Central memory CD8-positive, alpha-beta T cell (primary cell): ENCODE measurements around the gene LAGE3.

Experiments used
- ATAC-seq: fragments of 150-1000 bp; cut with Tn5 transposase; replicated peaks from 2 replicates; pipeline ENCODE4 v1.10.0; 2022; ENCODE audit warnings: mild to moderate bottlenecking, moderate FRiP score, moderate number of reproducible peaks; ENCODE audit not compliant: poor library complexity, severe bottlenecking; ENCODE audit errors: extremely low read depth
- DNase-seq, 2 donors: peaks; one replicate each; pipeline ENCODE4 v3.0.0; 2021; ENCODE audit warnings: low spot score in 2 of 2
- H3K27ac Mint-ChIP-seq: one replicate; pipeline ENCODE4 v1.8.0; 2022; ENCODE audit warnings: low read depth, mild to moderate bottlenecking, moderate library complexity, mixed read lengths
- H3K27me3 Mint-ChIP-seq: one replicate; pipeline ENCODE4 v1.8.0; 2022; ENCODE audit warnings: mixed read lengths
- H3K36me3 Mint-ChIP-seq: one replicate; pipeline ENCODE4 v1.8.0; 2022; ENCODE audit warnings: mild to moderate bottlenecking, moderate library complexity, mixed read lengths; ENCODE audit not compliant: insufficient read depth
- H3K4me1 Mint-ChIP-seq: one replicate; pipeline ENCODE4 v1.8.0; 2022; ENCODE audit warnings: mixed read lengths
- H3K4me3 Mint-ChIP-seq: one replicate; pipeline ENCODE4 v1.8.0; 2022; ENCODE audit warnings: mild to moderate bottlenecking, moderate library complexity, mixed read lengths
- H3K9me3 Mint-ChIP-seq: one replicate; pipeline ENCODE4 v1.8.0; 2022; ENCODE audit warnings: mixed read lengths

Gene LAGE3

DNA sequence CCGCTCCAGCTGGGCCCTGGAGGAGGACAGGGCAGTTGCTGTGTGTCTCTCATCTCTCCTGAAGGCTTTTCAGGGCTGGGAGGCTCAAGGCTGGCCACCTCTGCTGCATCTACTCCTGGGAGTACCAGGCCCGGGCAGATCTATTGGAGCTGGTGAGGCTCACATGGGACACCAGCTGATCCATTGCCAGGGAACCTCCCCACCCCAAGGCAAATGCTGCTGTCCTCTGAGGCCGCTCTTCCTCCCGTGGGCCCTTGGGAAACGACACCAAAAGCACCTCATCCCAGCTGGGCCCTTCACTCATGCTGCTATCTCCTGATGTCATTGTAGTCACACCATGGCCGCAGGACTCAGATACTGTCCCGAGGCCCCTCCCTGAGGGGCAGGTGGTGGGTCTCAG is 3.7 kb upstream of the LAGE3 start:
- Mint-ChIP-seq H3K9me3 (no peaks in the 10 kb centered on the region), H3K4me1 (peaks cover 8% of the 10 kb centered on the region), H3K36me3 (peaks cover 18% of the 10 kb centered on the region), H3K27me3 (no peaks in the 10 kb centered on the region), H3K27ac (no peak overlapping the region), H3K4me3 (no peak overlapping the region)
- DNase-seq (no peak), ATAC-seq (no peak)

DNA sequence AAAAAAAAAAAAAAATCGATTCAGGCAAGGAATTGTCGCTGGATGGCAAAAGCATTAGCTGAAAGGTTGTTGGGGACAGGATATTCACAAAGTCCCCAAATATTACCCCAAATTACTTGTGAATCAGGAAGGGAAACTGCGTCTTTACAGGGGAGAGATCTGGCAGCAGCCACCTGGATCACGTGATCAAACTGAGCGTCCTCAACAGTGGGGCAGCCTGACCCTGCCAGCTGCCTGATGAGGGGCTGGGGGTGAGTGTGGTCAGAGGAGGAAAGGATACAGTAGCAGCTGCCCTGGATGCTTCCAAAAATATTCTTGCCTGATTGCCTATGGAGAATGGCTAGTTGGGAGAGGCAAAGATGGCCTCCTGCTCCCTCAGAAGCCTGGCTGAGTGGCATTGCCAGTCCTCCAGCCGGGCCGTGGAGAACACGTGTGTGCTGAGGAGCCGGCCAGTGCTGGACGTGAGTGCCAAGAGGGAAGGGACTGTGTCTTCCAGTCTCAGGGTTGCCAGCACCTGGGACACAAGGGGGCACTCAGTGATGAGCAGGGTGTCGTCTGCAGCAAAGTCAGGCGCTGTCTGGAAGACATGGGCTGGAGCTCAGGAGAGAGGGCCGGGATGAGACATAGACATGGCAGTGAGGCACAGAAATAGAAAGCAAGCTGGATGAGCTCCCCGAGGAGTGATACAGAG is 3.0 kb upstream of the LAGE3 start:
- Mint-ChIP-seq H3K4me3 (no peak overlapping the region), H3K9me3 (no peaks in the 10 kb centered on the region), H3K27me3 (no peaks in the 10 kb centered on the region), H3K4me1 (peaks cover 5% of the 10 kb centered on the region), H3K36me3 (peaks cover 17% of the 10 kb centered on the region), H3K27ac (no peak overlapping the region)
- no peak for ATAC-seq
- DNase-seq = no peak

- no peak for ATAC-seq
- Mint-ChIP-seq H3K9me3 (no peaks in the 10 kb centered on the region), H3K27me3 (no peaks in the 10 kb centered on the region), H3K27ac (no peak overlapping the region), H3K36me3 (peaks cover 15% of the 10 kb centered on the region), H3K4me1 (peaks cover 5% of the 10 kb centered on the region), H3K4me3 (no peak overlapping the region)
- DNase-seq = no peak
These were observed 2.1 kb upstream of the LAGE3 start for GRCh38 chrX:154481195-154481594.

DNA sequence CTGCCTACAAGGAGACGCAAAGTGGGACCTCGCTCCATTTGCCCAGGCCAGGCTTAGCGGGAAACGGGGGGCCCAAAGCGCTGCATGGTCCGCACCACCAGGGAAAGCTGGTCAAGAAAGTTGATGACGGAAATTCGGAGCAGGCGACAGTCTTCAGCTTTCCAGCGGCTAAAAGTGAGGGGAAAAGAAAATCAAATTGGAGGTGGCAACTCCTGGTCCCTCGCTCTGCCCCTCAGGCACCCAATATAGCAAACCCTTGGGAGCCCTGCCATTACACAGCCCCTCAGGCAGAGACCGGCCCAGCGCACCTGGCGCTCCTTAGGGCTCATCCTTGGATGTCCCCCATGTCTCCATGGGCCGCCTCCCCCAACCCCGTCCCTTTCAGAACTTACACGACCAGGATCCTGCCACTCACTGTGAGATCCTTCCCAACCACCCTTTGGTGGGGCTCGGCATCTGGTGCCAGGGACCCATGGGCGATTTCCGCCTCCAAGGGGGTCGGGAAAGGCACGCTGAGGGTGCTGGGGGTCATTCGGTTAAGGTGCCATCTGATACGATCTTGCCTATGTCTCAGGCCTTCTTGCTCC is 1.1 kb downstream of the LAGE3 start:
- no peak for DNase-seq
- Mint-ChIP-seq H3K9me3 (no peaks in the 10 kb centered on the region), H3K4me3 (peak overlapping the region; percentile 77)

DNA sequence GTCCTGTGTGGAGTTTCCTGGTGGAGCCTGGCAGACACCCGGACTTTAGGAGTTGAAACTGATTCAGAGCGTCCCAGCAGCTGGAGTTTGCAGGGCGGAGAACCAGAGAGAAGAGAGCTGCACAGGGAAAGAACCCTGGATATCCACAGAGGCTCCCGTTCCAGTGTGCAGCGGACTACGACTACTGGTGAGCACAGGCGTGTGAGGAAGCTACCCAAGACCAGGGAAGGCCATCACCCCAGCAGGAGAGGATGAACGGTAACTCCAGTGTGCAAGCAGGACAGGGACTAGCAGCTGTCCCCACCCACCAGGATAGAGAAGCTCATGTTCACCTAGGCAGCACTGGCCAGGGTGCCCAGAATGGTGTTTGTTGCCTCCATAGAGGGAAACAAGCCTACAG is 2.3 kb downstream of the LAGE3 start:
- Mint-ChIP-seq H3K27me3 (no peaks in the 10 kb centered on the region), H3K27ac (no peak overlapping the region), H3K9me3 (no peaks in the 10 kb centered on the region), H3K4me3 (no peak overlapping the region), H3K4me1 (peaks cover 5% of the 10 kb centered on the region), H3K36me3 (peaks cover 15% of the 10 kb centered on the region)
- DNase-seq (no peak), ATAC-seq (no peak)

More for the DNA sequence above, 1.1 kb downstream of the LAGE3 start:
- H3K27me3 Mint-ChIP-seq = no peaks in the 10 kb centered on the region
- peaks cover 15% of the 10 kb centered on the region for H3K36me3 Mint-ChIP-seq
- H3K27ac Mint-ChIP-seq = peak overlapping the region; percentile 84
- H3K4me1 Mint-ChIP-seq = peaks cover 5% of the 10 kb centered on the region
- ATAC-seq = no peak

DNA sequence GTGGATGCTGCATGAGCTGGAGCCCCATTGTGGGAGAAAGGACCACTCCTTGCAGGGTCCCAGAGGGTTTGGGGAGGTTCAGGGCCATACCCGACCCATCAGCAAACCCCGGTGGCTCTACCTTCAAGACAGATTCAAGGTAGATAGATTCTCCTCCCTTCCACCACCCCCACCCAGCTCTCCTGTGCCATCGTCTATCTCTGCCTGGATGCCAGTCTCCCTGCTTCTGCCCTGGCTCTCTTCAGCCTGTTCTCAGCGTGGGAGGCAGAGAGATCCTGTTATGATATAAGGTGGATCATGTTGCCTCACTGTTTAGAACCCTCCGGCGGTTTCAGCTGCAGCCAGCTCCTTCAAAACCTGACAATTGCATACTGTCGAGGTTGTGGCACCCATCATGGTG is 5.4 kb downstream of the LAGE3 start:
- H3K27me3 Mint-ChIP-seq = no peaks in the 10 kb centered on the region
- H3K27ac Mint-ChIP-seq = no peak overlapping the region
- DNase-seq (no peak), ATAC-seq (no peak)
- H3K4me1 Mint-ChIP-seq = no peaks in the 10 kb centered on the region
- no peaks in the 10 kb centered on the region for H3K9me3 Mint-ChIP-seq
- H3K4me3 Mint-ChIP-seq = no peak overlapping the region
- peaks cover 18% of the 10 kb centered on the region for H3K36me3 Mint-ChIP-seq

GRCh38 chrX:154472685-154473632 is 6.1 kb downstream of the LAGE3 start:
- H3K4me3 Mint-ChIP-seq = no peak overlapping the region

GRCh38 chrX:154471839-154472684 is 7.0 kb downstream of the LAGE3 start:
- no peaks in the 10 kb centered on the region for H3K4me1 Mint-ChIP-seq
- no peak overlapping the region for H3K4me3 Mint-ChIP-seq
- H3K27me3 Mint-ChIP-seq = no peaks in the 10 kb centered on the region
- ATAC-seq = no peak
- peaks cover 18% of the 10 kb centered on the region for H3K36me3 Mint-ChIP-seq
- no peak for DNase-seq
- no peaks in the 10 kb centered on the region for H3K9me3 Mint-ChIP-seq
- H3K27ac Mint-ChIP-seq = no peak overlapping the region

More at GRCh38 chrX:154472685-154473632, 6.1 kb downstream of the LAGE3 start:
- no peaks in the 10 kb centered on the region for H3K27me3 Mint-ChIP-seq
- peaks cover 18% of the 10 kb centered on the region for H3K36me3 Mint-ChIP-seq
- DNase-seq (no peak), ATAC-seq (no peak)
- H3K4me1 Mint-ChIP-seq = no peaks in the 10 kb centered on the region
- H3K27ac Mint-ChIP-seq = no peak overlapping the region
- no peaks in the 10 kb centered on the region for H3K9me3 Mint-ChIP-seq

GRCh38 chrX:154470914-154471568 is 8.0 kb downstream of the LAGE3 start:
- Mint-ChIP-seq H3K27me3 (no peaks in the 10 kb centered on the region), H3K9me3 (no peaks in the 10 kb centered on the region), H3K36me3 (peaks cover 17% of the 10 kb centered on the region), H3K27ac (no peak overlapping the region), H3K4me3 (no peak overlapping the region), H3K4me1 (no peaks in the 10 kb centered on the region)
- ATAC-seq = no peak
- DNase-seq = no peak

DNA sequence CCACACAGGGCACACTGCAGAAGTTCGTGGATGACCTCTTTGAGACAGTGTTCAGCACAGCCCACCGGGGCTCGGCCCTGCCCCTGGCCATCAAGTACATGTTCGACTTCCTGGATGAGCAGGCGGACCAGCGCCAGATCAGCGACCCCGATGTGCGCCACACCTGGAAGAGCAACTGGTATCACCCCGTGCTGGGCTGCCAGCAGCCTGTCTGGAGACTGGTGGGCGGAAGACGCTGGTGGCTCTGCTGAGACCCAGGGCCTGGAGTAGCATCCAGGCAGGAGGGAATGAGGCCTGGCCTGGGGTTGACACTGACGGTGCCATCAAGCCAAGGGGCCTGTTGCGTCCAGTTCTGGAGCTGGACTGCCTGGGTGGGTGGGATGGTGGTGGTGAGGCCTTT is 8.6 kb downstream of the LAGE3 start:
- Mint-ChIP-seq H3K27me3 (no peaks in the 10 kb centered on the region), H3K4me1 (no peaks in the 10 kb centered on the region), H3K27ac (no peak overlapping the region), H3K4me3 (no peak overlapping the region), H3K9me3 (no peaks in the 10 kb centered on the region), H3K36me3 (peaks cover 18% of the 10 kb centered on the region)
- DNase-seq = no peak
- ATAC-seq = no peak

DNA sequence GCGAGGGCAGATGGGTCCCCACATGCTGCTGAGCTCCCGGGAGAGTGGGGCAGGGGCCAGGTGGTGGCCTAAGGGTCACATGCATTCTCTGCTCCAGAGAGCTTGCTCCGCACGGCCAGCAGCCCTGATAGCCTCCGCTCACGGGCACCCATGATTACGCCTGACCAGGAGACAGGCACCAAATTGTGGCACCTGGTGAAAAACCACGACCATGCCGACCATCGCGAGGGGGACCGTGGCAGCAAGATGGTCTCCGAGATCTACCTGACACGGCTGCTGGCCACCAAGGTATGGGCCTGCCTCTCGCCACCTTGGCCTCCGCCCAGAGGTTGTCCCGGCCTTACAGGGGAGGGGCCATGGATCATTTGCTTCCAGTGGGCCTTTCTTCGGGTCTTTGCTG is 9.2 kb downstream of the LAGE3 start:
- ATAC-seq (no peak), DNase-seq (no peak)
- H3K9me3 Mint-ChIP-seq = no peaks in the 10 kb centered on the region
- peaks cover 18% of the 10 kb centered on the region for H3K36me3 Mint-ChIP-seq
- H3K27me3 Mint-ChIP-seq = no peaks in the 10 kb centered on the region
- H3K4me1 Mint-ChIP-seq = no peaks in the 10 kb centered on the region
- H3K27ac Mint-ChIP-seq = no peak overlapping the region
- H3K4me3 Mint-ChIP-seq = no peak overlapping the region

- Mint-ChIP-seq H3K27ac (no peak overlapping the region), H3K36me3 (peaks cover 17% of the 10 kb centered on the region), H3K27me3 (no peaks in the 10 kb centered on the region), H3K9me3 (no peaks in the 10 kb centered on the region), H3K4me1 (no peaks in the 10 kb centered on the region), H3K4me3 (no peak overlapping the region)
- ATAC-seq (no peak), DNase-seq (no peak)
These were observed 10.0 kb downstream of the LAGE3 start for GRCh38 chrX:154469114-154469513.
